Globus pallidus (tissue), 1 donor: ENCODE results near the gene CBS.
"Not testable (repeated sequence)": the region's sequence is repeated elsewhere in the genome, so short reads cannot be mapped to it uniquely, and the experiment has no call there.

ENCODE experiments used
- DNase-seq: peaks from one replicate; pipeline ENCODE4 v3.0.0-alpha.2; 2015; ENCODE audit warnings: low spot score

The CBS gene

DNA sequence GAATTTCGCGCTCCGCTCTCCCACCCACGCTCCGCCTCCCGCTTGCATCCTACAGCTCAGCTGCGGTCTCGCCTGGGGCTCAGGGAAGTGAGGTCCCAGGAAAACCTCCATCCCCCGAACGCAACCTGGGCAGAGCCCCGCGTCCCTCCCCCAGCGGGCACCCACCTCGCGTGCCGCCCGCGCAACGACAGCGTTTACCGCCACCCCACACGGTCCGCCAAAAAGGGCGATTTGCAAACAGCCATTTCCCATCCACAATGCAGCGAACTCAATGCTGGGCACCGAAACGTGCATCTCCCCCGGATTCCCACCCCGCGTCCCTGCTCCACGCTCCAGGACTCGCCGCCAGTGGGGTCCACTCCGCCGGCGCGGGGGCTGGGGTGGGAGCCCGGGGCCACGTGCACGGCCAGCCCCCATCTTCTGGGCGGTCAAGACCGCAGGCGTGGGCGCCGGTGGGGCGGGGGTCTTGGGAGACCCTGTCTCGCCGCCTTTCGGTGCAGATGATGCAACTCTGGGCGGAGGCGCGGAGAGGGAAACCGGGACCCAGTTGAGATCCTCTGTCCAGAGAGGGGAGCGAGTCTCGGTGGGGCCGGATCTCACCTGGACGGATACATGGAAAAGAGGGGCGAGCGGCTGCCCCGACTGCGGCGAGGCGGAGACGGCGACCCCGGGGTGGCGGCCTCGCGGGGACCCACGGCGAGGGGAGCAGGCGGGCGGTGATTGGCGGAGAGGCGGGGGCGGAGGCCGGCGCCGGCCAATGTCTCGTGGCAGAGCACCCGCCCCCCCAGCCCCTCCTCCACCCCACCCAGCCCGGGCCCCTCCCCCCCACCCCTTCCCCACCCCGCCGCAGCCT is at the start of gene CBS:
CBS (minus strand) TSS at position 666 of the 853 bp plus-strand sequence. CDS start 3,642 bp downstream, outside the sequence.
- not testable (repeated sequence) for DNase-seq

DNA sequence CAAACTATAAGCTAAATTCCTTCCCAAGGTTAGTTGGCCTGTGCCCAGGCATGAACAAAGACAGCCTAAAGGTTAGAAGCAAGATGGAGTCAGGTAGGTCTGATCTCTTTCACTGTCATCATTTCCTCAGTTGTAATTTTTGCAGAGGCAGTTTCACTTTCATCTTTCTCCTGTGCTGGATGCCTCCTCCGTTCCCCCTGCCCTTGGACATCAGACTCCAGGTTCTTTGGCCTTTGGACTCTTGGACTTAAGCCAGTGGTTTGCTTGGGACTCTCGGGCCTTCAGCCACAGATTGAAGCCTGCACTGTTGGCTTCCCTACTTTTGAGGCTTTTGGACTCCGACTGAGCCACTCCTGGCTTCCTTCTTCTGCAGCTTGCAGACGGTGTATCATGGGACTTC is 40.3 kb upstream of the CBS start:
- DNase-seq: not testable (repeated sequence)

DNA sequence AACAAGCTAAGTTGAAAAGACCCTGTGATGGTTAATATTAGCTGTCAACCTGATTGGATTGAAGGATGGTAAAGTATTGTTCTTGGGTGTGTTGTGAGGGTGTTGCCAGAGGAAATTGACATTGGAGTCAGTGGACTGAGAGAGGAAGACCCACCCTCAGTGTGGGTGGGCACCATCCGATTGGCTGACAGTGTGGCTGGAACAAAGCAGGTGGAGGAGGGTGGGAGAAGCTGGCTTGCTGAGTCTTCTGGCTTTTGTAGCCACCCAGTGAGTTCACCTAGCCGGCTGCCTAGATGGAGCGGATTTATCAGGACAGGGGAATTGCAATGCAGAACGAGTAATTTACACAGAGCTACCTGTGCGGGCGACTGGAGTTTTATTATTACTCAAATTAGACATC is 38.8 kb upstream of the CBS start:
- DNase-seq: not testable (repeated sequence)

DNA sequence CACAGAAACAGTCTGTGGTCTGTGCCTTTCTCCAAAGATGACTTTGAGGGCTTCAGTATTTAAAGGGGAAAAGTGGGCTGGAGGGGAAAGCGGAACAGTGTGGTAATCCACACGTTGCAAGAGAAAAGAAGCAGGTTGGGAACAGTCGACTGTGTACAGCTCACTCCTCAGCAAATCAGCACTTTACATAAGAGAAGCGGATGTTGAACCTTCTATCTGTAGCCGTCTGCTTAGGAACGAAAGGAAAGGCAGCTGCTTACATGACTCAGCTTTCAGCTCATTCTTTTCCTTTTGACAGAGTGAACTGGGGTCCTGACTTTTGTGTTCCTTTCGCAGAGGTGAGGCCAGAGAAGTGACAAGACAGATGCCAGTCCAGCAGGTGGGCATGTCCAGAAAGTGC is 33.4 kb upstream of the CBS start:
- not testable (repeated sequence) for DNase-seq

DNA sequence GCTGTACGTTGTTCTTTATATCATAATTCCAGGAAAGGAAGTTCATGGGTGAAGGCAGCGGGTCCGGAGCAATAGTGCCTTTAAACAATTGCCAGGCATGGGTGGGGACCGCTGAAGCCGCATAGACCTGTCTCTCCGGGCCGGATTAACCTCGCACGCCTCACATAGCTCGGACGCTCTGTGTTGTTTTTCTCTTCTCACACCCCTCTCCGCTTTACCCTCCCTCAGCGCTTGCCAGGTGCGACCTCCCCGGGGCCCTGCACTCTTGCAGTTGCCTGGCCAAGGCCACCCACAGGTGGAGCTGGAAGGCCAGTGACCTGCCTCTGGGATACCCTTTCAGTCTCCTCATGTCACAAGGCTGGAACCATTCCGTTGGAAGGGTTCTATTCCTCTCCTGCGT is 32.5 kb upstream of the CBS start:
- DNase-seq: not testable (repeated sequence)

DNA sequence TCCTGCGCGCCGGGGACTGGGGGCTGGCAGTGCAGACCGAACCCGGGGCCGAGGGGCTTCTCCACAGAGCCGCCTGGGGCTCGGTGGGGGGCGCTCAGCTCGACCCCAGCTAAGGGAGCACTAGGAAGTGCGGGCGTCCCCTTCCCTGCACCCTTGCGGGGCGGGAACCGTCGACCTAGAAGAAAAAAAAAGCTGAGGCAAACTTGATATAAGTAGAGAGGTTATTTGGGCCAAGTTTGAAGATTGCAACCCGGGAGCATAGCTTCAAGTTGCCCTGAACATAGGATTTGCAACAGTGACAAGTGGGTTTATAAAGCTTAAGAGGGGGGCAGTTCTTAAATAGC is 32.1 kb upstream of the CBS start:
- not testable (repeated sequence) for DNase-seq

DNA sequence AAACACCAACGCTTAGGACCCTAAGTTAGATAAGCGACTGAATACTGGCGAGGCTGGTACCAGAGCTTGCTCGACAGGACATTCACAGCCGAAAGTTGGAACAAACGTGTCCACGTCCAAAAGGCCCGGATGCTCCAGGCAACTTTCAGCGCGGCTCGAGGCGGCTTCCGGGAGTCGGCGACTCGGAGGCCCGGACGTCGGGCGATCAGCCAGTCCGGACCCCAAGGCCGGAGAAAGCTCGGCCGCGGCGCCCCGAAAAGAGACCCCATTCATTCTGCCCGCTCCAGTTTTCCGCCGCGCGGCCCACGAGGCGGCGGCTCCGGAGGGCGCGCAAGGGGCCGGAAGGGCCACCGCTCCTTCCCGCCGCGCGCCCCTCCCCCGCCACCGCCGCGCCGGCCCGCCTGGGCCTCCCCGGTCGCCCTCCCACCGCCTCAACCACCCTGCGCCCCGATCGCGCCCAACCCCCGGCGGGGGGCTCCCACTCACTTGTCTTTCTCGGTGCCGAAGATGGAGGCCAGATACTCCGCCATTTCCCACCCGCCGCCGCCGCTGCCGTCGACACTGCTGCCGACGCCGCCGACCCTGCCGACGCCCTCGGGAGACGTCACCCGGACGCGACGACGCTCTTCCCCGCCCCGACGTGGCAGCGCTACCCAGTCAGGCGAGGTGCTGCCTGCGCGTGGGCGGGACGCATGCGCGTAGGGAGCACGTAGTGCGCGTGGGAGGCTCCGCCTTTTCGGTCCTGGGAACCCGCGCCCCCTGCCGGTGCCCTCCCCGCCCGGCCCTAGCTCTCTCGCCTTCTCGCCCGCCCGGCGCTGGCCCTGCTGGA is 31.5 kb upstream of the CBS start, which contains the start of gene U2AF1:
U2AF1 (minus strand) TSS at position 606 of the 829 bp plus-strand sequence; CDS start at position 530, 76 bp downstream.
- not testable (repeated sequence) for DNase-seq

DNA sequence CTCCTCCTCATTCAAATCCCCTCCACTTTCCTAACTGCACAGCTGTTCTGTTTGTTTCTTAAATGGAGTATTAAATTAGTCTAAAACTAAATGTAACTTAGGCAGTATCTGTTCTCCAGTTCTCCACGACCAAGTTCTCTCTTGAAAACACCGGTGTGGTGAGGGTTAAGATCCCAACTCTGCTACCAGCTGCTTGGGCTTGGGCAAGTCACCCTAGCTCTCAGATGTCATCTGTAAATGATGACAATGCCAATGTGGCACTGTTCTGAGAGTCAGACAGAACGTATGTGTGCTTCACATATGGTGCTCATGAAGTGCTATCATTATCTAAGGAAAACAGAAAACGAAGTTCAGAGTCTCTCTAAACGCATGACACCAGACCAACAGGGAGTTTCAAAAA is 29.0 kb upstream of the CBS start:
- DNase-seq: not testable (repeated sequence)

DNA sequence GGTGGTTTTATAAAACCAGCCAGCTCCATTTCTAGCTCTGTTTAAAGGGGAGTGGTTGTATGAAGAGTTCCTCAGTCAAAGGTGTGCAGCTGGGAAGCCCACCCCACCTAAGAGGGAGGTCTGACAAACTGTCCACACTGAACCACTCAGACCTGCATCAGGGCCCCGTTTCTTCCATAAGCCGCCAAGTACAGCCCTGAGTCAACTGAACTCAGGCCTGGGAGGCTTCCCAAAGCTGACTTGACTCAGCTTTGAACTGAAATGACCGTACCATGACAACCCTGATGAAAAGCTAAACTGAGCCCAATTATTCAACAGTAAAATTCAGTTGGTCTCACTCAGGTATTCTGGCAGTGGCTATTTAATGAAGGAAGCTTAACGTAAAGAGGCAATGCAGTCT is 26.6 kb upstream of the CBS start:
- DNase-seq: not testable (repeated sequence)

DNA sequence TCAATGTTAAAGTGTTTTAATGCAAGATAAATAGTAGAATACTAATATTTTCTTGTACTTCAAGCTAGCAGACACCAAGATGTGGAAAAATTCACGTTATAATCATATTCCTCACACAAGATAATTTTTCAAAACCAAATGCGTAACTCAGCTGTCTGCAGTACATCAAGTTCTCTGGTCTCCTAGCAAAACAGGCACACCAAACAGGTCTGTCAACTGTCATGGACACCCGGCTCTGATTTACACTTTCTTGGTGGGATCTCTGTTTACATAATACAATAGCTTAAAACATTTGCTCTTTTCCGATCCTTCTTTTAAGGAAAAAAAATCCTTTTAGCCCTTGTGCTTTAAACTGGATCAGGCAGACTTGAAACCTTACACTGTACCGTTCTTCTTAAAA is 26.0 kb upstream of the CBS start:
- not testable (repeated sequence) for DNase-seq

DNA sequence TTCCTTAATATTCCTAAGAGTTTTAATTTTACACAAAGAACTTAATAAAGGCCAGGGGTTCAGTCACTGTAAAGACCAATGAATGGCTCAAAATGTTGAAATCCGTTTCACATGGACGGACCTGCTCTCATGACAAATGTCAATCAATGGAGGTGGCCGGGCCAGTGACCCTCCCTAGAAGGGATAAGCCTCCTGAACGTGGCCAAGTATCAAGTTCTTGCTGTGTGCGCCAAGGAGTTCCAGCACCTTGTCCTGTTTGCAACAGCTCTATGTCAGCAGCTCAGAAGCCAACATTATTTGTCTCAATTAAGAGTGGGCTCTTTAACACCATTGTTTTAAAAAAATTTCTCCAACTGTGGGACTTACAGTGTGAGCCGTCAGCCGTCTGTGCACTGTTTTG is 25.4 kb upstream of the CBS start:
- not testable (repeated sequence) for DNase-seq

DNA sequence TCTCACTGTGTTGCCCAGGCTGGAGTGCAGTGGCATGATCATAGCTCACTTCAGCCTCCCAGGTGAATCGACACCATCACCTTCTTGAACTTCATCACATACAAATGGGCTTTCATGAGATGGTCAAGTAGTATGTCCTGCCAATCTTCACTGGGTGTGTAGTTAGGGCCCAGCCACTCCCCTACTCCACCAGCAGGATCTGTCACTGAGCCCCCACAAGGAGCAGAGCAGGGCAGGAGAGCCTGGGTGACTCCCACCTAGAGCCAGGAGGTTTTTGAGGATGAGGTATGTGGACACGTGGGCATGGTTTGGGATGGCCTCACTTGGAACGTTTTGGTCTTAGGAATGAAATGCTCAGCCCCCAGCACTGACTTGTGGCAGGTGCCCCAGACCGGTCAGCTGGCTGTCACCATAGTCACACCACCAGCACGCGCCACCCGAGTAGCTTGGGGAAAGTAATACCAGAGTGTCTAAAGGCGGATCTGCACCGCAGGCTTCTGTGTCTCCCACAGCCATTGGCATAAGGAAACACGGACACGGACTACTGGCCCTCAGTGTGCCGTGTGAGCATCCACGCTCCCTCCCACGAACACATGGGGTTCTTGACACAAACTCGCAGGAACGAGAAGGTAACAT is 16.5 kb upstream of the CBS start:
- not testable (repeated sequence) for DNase-seq

DNA sequence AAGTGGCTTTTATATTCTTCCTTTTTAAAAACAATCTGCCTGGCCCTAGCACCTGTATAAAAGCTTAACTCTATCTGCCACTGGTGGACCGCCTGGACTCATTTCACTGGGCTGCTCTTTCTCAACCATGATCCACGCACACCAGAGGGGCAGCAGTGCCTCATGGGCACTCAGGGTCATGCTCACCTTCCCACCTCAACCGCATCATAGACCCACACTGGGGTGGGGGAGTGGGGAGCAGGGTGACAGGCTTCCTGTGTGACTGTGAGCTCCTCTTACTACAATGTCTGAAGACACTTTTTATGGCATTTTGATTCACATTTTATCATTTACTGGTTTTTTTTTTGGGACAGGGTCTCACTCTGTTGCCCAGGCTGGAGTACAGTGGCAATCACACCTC is 15.3 kb upstream of the CBS start:
- DNase-seq: not testable (repeated sequence)

DNA sequence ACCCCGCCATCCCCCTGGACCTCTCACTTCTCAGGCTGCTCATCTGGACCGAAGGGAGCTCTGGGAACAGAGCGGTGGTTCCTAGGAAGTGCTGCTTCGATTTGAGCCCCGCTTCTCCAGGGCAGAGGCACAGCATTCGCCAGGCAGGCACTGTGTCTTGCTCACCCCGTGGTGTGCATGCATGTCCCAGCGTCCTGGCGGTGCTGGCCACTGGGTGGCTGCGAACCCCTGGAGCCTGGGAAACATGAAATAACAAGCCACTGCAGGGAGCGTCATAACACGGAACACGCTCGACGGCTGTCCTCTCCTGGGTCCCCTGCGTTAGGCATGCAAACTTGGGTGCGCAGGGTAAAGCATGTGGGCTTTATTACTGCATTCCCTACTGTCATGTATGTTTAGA is 13.8 kb upstream of the CBS start:
- DNase-seq: not testable (repeated sequence)

DNA sequence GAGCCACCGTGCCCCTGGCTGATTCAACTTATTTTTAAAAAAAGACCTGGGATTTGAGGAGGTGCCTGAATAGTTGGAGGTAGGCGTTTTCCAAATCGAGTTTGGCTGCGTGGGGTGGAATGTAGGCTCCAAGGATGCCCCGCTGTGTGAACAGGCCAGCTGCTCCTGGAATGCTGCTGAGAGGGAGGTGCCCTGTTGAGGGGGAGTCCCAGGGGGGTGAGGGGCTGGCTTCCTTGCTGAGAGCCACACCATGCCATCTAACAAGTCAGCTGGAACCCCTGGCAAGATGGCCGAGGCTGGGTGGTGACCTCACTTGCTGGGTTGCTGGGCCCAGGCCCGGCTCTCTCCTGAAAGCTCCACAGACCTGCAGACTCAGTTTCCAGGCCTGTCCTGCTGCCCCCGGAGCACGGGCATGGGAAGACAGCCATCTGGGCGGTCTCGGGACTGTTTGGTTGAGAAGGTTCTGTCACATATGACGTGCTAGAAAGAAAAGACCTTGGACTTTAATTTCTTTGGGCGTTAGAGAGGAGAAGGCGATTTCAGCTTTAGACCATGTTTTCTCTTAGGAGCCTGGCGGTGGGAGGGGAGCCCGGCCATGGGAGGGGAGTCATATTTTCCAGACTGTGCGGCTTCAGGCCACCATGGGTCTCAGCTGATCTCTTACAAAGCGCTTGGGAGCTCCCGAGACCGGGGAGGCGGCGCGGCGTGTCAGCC is 7.1 kb upstream of the CBS start:
- DNase-seq: not testable (repeated sequence)

DNA sequence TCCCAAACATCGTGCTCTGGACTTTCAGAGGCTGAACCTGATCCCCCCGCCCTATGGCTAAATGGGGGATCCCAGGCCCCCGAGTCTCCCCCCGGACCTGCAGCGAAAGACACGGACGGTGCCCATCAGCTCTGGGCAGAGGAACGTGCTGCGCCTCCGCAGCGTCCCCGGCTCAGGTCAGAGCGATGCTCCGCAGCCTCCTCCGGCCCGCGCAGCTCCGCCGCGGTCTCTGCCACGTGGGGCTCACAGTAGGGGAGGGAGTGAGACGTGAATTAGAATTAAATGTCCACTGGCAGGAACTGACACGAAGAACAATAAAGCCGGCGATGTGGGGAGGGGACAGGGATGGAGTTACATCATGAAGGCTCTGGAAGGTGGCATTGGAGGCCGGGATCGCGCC is 1.0 kb upstream of the CBS start:
- DNase-seq: not testable (repeated sequence)

DNA sequence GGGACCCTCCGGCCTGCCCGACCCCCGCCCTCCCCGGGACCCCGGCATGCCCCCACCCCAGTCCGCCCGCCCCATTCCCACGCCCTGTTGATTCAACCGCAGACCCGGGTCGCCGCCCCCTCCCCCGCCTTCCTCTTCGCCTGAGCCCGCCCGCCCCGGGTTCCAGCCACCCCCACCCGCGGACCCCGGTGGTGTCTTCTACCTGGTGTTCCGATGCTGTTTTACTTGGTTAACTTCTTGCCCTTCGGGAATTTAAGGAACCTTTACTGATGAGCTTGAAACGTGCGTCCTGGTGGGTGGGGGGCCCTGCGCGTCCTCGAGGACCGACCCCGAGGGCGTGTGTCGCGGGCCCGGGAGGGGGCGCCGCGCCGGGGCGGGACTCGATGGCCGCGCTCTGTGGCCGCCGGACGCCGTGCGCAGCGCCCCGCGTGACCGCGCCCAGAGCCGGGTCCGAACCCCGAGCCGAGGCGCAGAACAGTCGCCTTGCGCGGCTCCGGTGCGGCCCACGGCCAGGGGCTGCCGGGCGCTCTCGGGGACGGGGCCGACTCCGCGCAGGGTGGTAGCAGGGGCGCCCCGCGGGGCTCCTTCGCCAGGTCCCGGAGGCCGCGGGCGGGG is 495 bp upstream of the CBS start:
- DNase-seq: not testable (repeated sequence)

DNA sequence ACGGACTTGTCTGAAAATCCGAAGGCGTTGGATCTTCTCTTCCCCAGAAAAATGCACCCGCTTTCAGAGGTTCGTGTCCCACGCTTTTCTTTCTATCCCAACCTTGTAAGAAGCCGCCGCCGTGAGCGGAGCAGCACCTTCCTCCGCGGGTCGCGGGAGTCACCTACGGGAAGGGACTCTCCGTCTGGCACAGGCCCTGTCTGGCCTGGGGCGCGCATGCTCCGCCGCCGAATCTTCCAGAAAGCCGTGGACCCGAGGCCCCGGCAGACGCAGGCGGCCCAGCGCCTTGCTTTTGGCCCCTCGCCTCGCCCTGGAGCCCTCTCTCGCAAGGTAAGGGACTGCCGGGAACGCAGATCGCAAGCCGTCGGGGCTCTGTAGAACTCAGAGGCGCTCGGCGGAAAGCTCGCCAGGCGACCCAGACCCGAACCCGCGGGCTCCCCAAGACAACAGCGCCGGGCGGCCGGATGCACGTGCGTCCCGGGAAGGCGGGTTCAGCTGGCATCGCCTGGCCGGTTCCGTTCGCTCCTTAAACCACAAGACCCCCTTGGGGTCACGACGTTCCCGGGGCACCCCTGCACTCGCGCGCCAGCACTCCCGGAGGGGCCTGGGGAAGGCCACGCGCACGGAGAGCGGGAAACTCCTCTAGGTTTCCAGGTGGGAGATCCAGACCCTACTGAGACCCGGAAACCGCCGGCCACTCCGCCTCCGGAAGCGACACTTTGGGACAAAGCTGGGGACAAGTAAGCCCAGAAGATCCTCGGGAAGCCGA is 1.1 kb downstream of the CBS start:
- not testable (repeated sequence) for DNase-seq

DNA sequence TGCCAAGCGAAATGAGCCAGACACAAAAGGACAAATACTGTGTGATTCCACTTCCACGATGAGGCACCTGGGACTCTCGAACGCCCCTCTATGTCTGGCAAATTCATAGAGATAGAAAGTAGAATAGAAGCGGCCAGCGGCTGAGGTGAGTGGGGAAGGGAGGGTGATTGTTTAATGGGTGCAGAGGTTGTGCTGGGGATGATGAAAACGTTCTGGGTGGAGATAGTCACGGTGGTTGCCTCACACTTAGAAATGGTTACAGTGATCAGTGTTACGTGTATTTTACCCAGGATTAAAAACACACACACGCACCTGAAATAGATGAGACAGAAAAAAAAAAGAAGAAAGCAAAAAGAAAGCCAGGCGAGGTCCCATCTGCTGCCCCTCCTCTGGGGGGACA is 2.9 kb downstream of the CBS start:
- DNase-seq: not testable (repeated sequence)

DNA sequence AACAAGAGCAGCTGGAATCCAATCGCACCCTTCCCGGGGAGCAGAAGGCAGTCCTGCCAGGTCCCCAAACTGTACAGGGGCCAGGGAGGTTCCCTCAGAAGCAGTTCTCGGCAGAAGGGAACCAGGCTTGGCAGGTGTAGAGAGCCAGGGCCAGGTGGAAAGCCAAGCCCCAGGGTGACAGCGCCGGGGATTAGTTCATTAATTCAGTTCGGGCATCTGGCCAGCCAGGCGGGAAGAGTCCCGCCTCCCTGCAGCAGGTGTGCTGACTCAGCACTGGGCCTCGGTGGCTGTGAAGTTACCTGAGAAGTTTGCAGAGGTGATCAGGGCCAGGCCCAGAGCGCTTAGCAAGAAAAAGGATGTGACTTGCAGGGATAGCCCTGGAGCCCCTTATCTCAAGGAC is 6.0 kb downstream of the CBS start:
- DNase-seq: not testable (repeated sequence)
